ENCODE results near the gene ALG14.
"Not testable (repeated sequence)": the region's sequence is repeated elsewhere in the genome, so short reads cannot be mapped to it uniquely, and the experiment has no call there.

Gene ALG14

DNA sequence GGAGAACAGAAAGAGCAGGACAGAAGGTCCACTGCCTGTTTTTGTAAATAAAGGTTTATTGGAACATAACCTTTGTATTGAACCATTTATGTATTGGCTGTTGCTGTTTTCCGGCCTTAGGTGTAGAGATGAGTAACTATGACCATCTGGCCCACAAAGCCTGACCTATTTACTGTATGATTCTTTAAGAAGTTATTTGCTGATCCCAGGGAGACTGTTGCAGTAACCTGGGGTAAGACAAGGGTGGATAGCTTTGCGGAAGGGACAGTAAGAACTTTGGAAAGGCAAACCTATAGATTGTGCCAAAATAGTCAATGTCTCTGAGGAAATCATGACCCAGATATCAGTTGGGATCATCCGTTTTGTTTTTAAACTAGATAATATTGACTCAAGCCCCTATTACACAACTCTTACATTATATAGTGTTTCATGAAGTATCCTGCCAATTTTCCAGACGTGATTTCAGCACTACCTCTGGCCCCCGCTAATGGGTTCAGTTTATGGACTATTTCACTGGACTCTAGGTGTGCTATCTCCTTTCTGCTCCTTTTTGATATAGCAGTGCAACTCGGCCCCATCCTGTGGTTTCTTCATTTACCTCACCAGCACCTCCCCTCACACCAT lies 23.6 kb upstream of the ALG14 start:
- Mint-ChIP-seq H3K27ac (no peak overlapping the region), H3K9me3 (no peaks in the 10 kb centered on the region), H3K36me3 (ENCODE audit: low read depth) (no peaks in the 10 kb centered on the region), H3K4me1 (ENCODE audit: low read depth) (no peaks in the 10 kb centered on the region), H3K27me3 (ENCODE audit: low read depth) (no peaks in the 10 kb centered on the region), H3K4me3 (no peak overlapping the region)

- no peaks in the 10 kb centered on the region for H3K4me1 Mint-ChIP-seq (ENCODE audit: low read depth)
- no peak overlapping the region for H3K4me3 Mint-ChIP-seq
- H3K27ac Mint-ChIP-seq, result no peak overlapping the region
- no peaks in the 10 kb centered on the region for H3K36me3 Mint-ChIP-seq (ENCODE audit: low read depth)
- H3K9me3 Mint-ChIP-seq, result no peaks in the 10 kb centered on the region
- H3K27me3 Mint-ChIP-seq (ENCODE audit: low read depth), result no peaks in the 10 kb centered on the region
Measured at GRCh38 chr1:95095833-95096217, 23.1 kb upstream of the ALG14 start.

DNA sequence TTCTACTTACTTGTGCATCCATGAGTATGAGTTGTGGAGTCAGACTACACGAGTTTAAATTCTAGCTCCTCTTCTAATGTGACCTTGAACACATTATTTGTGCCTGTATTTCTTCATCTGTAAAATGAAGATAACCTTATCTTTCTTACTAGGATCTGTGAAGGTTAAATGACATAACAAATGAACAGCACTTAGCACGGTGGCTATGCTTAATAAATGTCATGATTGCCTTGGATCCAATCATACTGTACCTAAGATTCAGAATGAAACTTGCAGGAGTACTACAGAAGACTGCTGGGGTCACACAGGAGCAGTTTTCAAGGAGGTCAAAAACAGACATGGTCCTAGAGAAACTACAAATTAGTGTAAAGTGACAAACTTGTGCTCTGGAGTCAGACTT lies 22.2 kb upstream of the ALG14 start:
- no peak overlapping the region for H3K4me3 Mint-ChIP-seq
- H3K4me1 Mint-ChIP-seq (ENCODE audit: low read depth), result no peaks in the 10 kb centered on the region
- H3K27me3 Mint-ChIP-seq (ENCODE audit: low read depth), result no peaks in the 10 kb centered on the region
- no peaks in the 10 kb centered on the region for H3K9me3 Mint-ChIP-seq
- no peaks in the 10 kb centered on the region for H3K36me3 Mint-ChIP-seq (ENCODE audit: low read depth)
- no peak overlapping the region for H3K27ac Mint-ChIP-seq

GRCh38 chr1:95093296-95093695 lies 20.5 kb upstream of the ALG14 start:
- no peaks in the 10 kb centered on the region for H3K36me3 Mint-ChIP-seq (ENCODE audit: low read depth)
- no peaks in the 10 kb centered on the region for H3K4me1 Mint-ChIP-seq (ENCODE audit: low read depth)
- no peak overlapping the region for H3K27ac Mint-ChIP-seq
- H3K4me3 Mint-ChIP-seq, result no peak overlapping the region
- peaks cover 7% of the 10 kb centered on the region for H3K27me3 Mint-ChIP-seq (ENCODE audit: low read depth)
- no peaks in the 10 kb centered on the region for H3K9me3 Mint-ChIP-seq

GRCh38 chr1:95092891-95093290 lies 20.1 kb upstream of the ALG14 start:
- not testable (repeated sequence) for H3K36me3 Mint-ChIP-seq (ENCODE audit: low read depth); H3K9me3 Mint-ChIP-seq; H3K4me3 Mint-ChIP-seq; H3K4me1 Mint-ChIP-seq (ENCODE audit: low read depth); H3K27me3 Mint-ChIP-seq (ENCODE audit: low read depth); H3K27ac Mint-ChIP-seq

GRCh38 chr1:95091290-95091689 lies 18.5 kb upstream of the ALG14 start:
- H3K27ac Mint-ChIP-seq; H3K4me1 Mint-ChIP-seq (ENCODE audit: low read depth); H3K9me3 Mint-ChIP-seq; H3K27me3 Mint-ChIP-seq (ENCODE audit: low read depth); H3K36me3 Mint-ChIP-seq (ENCODE audit: low read depth); H3K4me3 Mint-ChIP-seq: not testable (repeated sequence)

GRCh38 chr1:95089650-95090287 lies 17.0 kb upstream of the ALG14 start:
- no peak overlapping the region for H3K4me3 Mint-ChIP-seq
- H3K27me3 Mint-ChIP-seq (ENCODE audit: low read depth), result peaks cover 9% of the 10 kb centered on the region
- no peak overlapping the region for H3K27ac Mint-ChIP-seq
- H3K9me3 Mint-ChIP-seq, result no peaks in the 10 kb centered on the region
- no peaks in the 10 kb centered on the region for H3K4me1 Mint-ChIP-seq (ENCODE audit: low read depth)
- no peaks in the 10 kb centered on the region for H3K36me3 Mint-ChIP-seq (ENCODE audit: low read depth)

GRCh38 chr1:95088303-95088702 lies 15.6 kb upstream of the ALG14 start:
- peaks cover 12% of the 10 kb centered on the region for H3K27me3 Mint-ChIP-seq (ENCODE audit: low read depth)
- no peaks in the 10 kb centered on the region for H3K9me3 Mint-ChIP-seq
- H3K4me3 Mint-ChIP-seq, result no peak overlapping the region
- no peak overlapping the region for H3K27ac Mint-ChIP-seq
- no peaks in the 10 kb centered on the region for H3K36me3 Mint-ChIP-seq (ENCODE audit: low read depth)
- H3K4me1 Mint-ChIP-seq (ENCODE audit: low read depth), result no peaks in the 10 kb centered on the region

GRCh38 chr1:95086949-95087533 lies 14.3 kb upstream of the ALG14 start:
- Mint-ChIP-seq H3K27ac (no peak overlapping the region), H3K4me1 (ENCODE audit: low read depth) (no peaks in the 10 kb centered on the region), H3K9me3 (no peaks in the 10 kb centered on the region), H3K36me3 (ENCODE audit: low read depth) (no peaks in the 10 kb centered on the region), H3K27me3 (ENCODE audit: low read depth) (peaks cover 12% of the 10 kb centered on the region), H3K4me3 (no peak overlapping the region)

DNA sequence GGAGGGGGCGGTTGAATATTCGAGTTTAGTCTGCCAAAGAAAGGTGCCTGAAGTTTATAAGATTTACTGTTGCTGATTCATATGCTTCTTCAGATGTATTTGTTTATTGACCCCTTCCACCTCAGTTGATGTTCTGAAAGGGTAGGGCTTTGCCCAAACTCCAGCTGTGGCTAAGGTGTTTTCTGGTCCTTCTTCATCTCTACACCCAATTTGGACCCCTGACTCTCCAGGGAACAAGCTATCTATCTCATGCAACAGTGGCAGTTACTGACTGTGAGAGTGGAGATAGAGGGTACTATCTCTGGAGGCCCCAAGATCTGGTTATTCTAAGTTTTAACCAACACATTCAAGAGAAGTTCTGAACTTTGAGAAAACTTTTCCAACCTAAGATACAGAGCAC lies 12.6 kb upstream of the ALG14 start:
- no peaks in the 10 kb centered on the region for H3K9me3 Mint-ChIP-seq
- H3K36me3 Mint-ChIP-seq (ENCODE audit: low read depth), result no peaks in the 10 kb centered on the region
- H3K4me3 Mint-ChIP-seq, result no peak overlapping the region
- H3K27ac Mint-ChIP-seq, result no peak overlapping the region
- H3K4me1 Mint-ChIP-seq (ENCODE audit: low read depth), result no peaks in the 10 kb centered on the region
- H3K27me3 Mint-ChIP-seq (ENCODE audit: low read depth), result peaks cover 12% of the 10 kb centered on the region

DNA sequence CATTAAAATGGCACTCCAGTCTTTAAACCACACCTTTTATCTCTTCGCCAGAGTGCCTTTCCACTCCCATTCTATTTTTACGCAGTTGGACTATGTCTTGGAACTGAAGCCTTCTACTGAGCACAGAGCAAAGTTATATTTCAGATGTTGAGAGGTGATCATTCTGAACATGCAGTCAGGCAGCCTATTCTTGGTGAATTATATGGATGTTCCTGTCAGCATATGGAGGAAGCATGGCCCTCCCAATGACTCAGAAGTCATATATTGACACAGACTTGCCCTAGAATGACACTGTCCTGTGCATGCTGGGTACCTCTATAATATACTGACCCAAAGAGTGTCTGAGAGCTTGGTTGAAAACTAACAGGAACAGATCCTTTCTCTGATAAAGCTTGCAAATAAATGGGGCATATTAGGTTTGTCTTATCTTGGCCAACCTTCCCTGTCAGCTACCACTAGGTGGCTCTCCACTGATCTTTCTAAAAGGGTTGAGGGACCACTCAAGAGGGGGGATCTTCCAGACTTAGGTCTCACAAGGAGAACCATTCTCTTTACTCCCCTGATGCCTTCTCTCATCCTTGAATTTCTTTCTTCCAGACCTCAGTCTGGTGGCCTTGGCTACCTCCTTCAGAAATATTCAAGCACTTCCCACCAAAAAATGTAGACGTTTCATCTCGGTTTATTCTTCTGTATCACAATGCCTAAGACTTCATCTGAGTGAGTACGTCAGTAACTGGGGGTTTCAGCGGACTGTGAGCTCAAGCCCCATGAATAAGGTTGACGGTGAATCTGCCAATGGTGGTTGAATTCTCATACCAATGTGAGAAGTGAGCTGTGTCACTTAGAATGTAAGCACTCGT lies 11.8 kb upstream of the ALG14 start:
- H3K27ac Mint-ChIP-seq, result no peak overlapping the region
- no peak overlapping the region for H3K4me3 Mint-ChIP-seq
- H3K4me1 Mint-ChIP-seq (ENCODE audit: low read depth), result no peaks in the 10 kb centered on the region
- peaks cover 12% of the 10 kb centered on the region for H3K27me3 Mint-ChIP-seq (ENCODE audit: low read depth)
- H3K9me3 Mint-ChIP-seq, result no peaks in the 10 kb centered on the region
- no peaks in the 10 kb centered on the region for H3K36me3 Mint-ChIP-seq (ENCODE audit: low read depth)

DNA sequence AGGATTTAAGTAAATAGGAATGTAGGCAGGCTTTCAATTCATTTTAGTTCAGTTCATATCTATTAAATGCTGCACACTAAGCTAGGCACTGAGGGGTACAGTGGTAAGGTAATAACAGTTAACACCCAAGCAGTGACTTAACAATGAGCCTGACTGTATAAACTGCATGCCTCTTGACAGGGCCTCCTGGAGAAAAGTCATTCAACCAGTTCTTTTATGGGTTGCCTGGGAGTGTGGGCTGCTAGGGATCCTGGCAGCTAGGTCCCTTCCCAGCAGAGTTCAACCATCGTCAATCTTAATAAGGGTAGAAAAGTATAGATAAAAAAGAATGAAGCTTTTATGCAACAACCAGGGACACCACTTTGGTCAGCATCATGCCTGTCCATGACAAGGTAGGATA lies 8.1 kb upstream of the ALG14 start:
- no peak overlapping the region for H3K4me3 Mint-ChIP-seq
- H3K9me3 Mint-ChIP-seq, result no peaks in the 10 kb centered on the region
- H3K4me1 Mint-ChIP-seq (ENCODE audit: low read depth), result no peaks in the 10 kb centered on the region
- H3K27ac Mint-ChIP-seq, result no peak overlapping the region
- no peaks in the 10 kb centered on the region for H3K36me3 Mint-ChIP-seq (ENCODE audit: low read depth)
- peaks cover 3% of the 10 kb centered on the region for H3K27me3 Mint-ChIP-seq (ENCODE audit: low read depth)

DNA sequence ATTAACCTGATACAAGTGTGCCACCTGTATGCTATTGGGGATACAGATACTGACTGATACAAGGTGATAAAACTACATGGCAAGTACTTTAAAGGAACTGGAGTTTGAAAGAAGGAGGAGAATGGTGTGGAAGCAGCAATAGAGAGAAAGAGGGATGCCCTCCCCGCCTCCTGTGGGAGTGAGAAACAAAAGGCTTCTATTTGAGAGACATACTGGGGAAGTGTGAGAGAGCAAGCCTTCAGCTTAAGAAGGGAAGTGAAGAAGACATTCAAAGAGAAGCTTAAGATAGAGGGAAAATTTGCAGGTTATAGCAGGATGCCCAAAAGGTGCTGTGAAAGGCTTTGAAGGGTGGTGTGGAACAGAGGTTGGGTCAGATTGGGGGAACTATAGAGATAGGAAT lies 7.7 kb upstream of the ALG14 start:
- peaks cover 3% of the 10 kb centered on the region for H3K27me3 Mint-ChIP-seq (ENCODE audit: low read depth)
- no peak overlapping the region for H3K27ac Mint-ChIP-seq
- no peaks in the 10 kb centered on the region for H3K36me3 Mint-ChIP-seq (ENCODE audit: low read depth)
- H3K9me3 Mint-ChIP-seq, result no peaks in the 10 kb centered on the region
- no peaks in the 10 kb centered on the region for H3K4me1 Mint-ChIP-seq (ENCODE audit: low read depth)
- H3K4me3 Mint-ChIP-seq, result no peak overlapping the region

DNA sequence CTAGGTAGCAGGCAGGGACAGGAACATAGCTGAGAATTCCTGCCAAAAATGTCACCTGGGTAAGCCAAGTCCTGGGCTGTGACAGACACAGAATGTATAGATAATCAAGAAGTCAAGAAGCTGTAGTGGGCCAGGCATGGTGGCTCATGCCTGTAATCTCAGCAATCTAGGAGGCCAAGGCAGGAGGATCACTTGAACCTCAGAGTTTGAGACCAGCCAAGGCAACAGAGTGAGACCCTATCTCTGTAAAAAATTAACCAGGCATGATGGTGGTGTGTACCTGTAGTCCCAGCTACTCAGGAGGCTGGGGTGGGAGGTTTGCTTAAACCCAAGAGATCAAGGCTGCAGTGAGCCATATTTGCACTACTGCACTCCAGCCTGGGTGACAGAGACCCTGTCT lies 3.3 kb upstream of the ALG14 start:
- H3K36me3 Mint-ChIP-seq (ENCODE audit: low read depth), result no peaks in the 10 kb centered on the region
- H3K4me3 Mint-ChIP-seq, result no peak overlapping the region
- peaks cover 12% of the 10 kb centered on the region for H3K4me1 Mint-ChIP-seq (ENCODE audit: low read depth)
- no peaks in the 10 kb centered on the region for H3K27me3 Mint-ChIP-seq (ENCODE audit: low read depth)
- no peak overlapping the region for H3K27ac Mint-ChIP-seq
- H3K9me3 Mint-ChIP-seq, result no peaks in the 10 kb centered on the region

GRCh38 chr1:95073446-95073845 lies 695 bp upstream of the ALG14 start:
- Mint-ChIP-seq H3K36me3 (ENCODE audit: low read depth) (no peaks in the 10 kb centered on the region), H3K4me1 (ENCODE audit: low read depth) (peaks cover 12% of the 10 kb centered on the region), H3K27ac (peak overlapping the region; percentile 82), H3K27me3 (ENCODE audit: low read depth) (no peaks in the 10 kb centered on the region), H3K4me3 (peak overlapping the region; percentile 91), H3K9me3 (no peaks in the 10 kb centered on the region)

Data from T-helper 1 cell treated with Interleukin-12 subunit alpha and Interleukin-12 subunit beta and Interleukin-4 antibody, amounts not matched to agents 30 μg/mL and 1 μg/mL, for 36 hours (primary cell).